Left forelimb (tissue), 1 donor: Measurements from ENCODE around the gene ZNF683.

ENCODE experiments used
- DNase-seq: peaks from one replicate; pipeline ENCODE4 v3.0.0-alpha.2; 2018; ENCODE audit warnings: low spot score

The ZNF683 gene

DNA sequence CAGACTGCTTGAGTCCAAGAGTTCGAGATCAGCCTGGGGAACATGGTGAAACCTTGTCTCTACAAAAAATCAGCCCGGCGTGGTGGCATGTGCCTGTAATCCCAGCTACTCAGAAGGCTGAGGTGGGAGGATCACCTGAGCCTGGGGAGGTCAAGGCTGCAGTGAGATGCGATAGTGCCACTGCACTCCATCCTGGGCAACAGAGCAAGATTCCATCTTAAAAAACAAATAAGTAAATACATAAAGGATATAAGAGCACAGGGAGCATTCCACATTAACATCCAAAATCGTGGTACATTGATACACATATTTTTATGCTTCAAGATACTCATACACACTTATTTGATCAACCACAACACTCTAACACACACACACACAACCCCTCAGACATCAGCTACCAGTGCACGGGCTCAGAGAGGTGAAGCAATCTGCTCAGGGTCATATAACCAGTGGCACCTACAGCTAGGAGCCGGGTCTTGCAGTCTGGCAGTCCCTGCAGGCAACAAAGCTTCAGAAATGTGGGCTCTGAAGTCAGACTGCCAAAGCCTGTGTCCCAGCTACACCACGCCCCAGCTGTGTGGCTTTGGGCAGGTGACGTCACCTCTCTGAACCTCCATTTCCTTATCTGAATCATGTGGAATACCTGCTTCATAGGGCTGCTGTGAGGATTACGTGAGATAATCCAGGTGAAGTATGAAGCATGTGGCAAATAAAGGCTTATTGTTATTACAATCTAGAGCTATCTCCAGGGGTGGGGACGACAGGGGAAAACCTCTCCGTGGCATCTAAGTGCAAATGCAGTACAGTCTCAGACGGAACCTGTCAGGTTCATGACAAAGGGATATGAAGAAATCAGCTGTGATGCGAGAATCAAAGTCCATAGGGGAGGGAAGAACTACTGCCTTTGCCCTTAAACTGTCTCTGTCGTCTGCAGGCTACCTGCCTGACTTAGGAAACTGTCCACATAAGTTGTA lies 13.9 kb downstream of the ZNF683 start:
- DNase-seq, result no peak

DNA sequence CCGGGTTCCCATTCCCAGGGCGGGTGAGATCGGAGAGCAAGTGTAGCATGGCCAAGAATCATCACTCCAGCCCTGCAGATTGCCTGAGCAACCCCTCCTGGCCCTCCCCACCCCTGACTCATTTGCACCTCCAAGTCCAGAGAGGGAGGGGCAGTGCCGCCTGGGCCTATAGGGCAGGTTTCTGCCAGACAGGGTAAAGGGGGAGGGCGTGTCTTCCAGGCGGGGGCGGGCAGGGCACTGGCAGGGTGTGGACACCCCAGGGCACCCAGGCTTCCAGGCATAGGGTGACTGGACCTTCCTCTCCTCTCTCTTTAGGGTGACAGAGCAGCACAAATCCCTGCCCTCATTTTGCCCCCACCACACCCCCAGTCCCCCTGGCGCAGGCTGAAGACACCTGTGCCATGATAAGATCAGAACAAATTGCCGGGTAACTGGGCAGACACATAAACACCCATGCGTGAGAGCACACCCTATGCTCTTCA lies 15.4 kb downstream of the ZNF683 start:
- DNase-seq, result no peak

DNA sequence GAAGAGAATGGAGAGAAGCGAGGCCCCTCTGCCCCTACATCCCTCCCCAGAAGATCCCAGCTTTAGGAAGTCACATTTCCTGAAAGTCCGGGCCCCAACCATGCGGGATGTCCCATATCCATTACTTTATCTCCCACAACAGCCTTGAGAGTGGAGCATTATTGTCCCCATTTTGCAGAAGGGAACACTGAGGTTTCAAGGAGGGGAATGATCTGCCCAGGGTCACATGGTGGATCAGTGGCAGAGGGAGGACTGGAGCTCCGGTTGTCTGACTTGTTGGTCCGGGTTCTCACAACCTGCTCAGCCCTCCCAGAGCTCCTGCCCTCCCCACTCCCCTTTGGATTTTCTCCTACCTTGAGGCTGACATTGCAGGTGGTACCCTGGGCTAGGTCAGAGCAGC lies 16.4 kb downstream of the ZNF683 start:
- no peak for DNase-seq

DNA sequence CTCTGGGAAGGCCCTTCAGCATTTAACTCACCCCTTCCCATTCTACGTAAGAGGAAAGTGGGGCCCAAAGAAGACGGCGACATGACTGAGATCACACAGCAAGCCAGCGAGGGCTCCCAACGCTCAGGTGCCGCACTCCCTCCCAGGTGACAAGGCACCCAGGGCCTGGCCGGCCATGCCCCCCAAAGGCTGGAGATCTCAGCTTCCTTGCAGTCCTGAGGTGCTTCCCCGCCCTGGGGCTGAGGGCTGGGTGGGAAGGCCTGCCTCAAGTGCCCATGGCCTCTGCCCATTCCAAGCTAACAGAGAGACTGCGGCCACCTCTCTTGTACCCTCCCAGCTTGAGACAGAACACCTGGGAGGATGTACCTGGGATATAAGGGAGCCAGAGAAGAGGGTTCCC lies 17.6 kb downstream of the ZNF683 start:
- DNase-seq, result no peak

DNA sequence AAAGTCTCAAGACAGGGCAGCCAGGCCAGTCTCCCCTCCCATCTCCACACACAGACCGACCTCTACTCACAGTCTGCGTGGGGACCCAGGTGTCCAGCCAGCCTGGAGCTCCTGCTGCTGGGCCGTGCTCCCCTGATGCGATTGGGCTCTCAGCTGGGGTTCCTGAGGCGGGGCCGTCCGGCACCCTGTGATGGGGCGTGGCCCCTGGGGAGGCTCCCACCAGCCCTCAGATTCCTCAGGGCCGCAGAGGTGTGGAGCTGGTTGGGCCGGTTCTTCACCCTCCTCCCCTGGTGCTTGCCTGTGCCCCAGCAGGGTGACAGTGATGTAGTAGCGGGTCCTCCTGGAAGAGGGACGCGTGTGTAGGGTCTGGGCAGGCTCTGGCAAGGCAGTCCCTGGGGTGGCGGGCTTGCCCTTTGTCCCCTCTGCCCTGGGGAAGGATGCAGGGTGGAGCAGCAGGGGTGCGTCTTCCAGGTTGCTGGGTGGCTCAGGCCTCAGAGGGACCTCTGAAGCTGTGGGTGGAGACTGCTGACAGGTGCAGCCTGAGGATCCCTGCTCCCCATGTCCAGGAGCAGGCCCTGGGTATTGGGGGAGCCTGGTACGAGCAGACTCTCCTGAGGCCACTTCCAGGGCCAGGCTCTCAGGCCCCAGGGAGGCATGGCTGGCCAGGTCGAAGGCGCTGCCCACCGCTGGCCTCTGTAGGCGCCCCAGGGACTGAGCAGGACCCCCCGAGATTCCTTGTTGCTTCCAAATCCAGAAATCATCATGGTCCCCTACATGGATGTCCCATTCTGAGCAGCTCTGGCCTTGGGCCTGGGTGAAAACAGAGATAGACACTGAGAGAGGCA lies 18.4 kb downstream of the ZNF683 start, which contains the start of gene CRYBG2:
Gene CRYBG2 (minus strand): TSS at position 155 of the 845 bp plus-strand sequence. CDS start 7,473 bp downstream, outside the sequence.
- no peak for DNase-seq

DNA sequence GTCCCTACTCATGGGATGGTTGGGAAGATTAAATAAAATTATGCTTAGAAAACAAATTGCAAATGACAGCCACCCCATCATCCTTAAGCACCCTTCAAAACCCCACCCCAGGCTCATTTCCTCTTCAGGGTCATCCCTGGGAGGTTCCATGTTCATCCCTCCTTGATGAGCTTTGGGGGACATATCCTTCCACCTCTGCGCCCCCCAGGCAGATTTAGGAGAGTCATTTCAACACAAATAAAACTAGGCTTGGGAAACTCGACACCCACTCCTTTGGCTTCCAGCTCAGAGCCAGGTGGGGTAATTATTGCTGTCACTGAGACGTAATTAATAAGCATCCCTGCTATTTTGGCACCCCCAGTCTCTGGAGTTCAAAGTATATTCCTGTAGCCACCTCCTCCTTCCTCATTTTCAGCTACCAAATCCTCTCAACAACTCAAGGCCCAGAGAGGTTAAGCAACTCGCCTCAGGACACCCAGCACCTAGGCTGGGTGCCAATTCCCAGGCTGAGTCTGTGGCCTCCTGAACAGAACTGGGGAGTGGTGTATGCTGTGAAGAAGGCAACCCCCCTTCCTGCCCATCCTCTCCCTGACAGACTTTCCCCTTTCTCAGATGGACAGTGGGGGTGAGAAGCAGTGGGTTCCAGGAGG lies 19.2 kb downstream of the ZNF683 start:
- no peak for DNase-seq

DNA sequence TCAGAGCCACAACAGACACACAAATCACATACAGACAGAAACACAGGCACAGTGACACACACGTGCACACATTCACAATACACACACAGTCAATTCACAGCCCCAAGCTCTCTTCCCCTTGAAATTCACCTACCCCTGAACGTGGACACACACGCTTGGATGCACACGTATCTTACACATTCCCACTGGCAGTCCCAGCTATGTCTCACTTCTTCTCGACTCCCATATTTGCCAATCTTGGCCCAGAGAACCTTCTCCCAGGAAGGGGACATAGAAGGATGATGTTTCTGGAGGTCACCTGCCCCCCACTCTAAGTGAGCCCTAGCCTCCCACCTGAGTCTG lies 20.2 kb downstream of the ZNF683 start:
- no peak for DNase-seq

DNA sequence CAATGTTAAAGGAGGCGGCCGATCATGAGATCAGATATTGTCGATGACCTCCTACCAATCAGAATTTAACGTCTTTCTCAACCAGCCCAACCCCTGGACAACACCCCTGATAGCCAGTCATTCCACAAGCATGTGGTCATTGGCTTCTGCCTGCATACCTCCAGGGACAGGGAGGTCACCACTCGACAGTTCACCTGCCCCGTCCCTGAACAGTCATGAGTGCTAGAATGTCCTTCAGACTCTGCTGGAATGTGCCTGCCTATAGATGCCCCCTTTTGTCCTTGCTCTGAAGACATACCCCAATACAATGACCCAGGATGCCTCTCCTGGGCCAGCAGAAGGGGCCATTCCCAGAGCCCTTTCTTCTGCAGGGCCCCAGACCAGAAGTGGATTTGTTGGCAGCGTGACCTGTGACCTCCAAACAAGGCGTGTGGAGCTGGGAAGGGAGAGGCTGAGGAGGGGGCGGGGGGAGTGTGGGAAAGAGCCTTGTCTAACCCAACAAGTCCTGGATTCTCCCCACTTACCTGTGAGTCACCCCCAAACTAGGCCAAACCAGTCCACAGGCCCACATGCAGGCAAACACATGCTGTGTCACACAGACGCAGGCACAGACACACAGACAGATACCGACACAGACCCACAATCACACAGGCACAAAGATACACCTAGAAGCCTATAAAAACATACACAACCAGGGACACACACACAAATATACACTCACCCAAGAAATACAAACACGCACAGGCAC lies 20.8 kb downstream of the ZNF683 start:
- no peak for DNase-seq

DNA sequence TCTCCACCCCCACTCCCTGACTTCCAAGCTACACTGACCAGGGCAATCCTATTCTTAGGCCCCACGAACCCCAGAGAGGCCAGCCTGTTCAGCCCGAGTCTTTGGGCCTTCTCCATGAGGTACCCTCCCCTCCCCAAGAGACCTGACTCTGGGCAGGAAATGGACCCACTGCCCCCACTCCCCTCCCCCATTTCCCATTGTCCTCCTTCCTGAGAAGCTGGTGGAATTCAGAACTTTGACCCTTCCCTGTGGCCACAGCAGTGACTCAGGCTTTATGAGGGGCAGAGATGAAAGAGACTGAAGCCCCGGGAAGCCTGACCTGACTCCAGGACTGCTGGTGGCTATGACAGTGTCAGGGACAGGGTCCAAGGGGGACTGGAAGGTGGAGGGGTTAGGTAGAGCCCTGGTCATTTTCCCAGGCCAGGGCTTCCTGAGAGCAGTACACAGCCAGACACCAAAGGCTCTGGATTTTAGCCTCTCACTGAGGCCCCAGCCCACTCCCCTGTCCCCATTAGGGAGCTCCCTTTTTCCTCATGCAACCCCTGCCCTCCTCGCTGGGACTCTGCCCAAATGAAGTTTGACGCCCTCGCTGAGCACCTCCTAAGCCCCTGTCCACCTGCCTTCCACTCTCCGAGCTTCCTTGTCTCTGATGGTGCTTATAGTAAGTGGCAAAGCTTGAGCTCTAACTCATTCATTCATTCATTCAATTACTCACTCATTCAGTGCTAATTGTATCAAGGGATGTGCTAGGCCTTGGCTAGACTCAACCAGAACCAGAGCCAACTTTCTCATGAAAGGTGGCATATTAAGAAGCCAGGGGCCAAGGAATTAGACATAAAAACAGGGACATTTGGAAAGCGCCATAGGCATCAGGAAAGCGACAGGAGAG lies 21.6 kb downstream of the ZNF683 start:
- DNase-seq, result no peak

DNA sequence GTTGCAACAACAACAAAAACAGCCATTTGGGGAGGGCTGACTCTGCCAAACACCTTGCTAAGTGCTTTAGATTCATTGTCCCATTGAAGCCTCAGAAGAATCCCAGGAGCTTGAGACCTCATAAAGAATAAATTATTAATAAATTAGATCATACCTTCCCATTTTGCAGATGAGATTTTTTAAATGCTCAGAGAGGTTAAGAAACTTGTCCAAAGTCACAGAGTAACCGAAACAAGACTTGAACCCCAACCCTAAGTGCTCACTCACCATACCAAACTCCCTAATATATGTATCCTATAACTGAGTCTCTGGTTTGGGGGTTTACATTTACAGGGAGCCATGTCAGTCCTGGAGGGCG lies 22.2 kb downstream of the ZNF683 start:
- DNase-seq, result no peak

DNA sequence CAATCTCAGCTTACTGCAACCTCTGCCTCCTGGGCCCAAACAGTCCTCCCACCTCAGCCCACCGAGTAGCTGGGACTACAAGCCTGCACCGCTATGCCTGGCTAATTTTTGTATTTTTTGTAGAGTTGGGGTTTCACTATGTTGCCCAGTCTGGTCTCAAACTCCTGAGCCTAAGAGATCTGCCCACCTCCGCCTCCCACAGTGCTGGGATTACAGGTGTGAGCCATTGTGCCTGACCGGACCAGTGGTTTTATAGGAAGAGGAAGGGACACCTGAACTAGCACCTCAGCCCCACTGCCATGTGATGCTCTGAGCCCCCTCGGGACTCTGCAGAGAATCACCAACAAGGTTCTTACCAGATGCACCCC lies 22.7 kb downstream of the ZNF683 start:
- no peak for DNase-seq

DNA sequence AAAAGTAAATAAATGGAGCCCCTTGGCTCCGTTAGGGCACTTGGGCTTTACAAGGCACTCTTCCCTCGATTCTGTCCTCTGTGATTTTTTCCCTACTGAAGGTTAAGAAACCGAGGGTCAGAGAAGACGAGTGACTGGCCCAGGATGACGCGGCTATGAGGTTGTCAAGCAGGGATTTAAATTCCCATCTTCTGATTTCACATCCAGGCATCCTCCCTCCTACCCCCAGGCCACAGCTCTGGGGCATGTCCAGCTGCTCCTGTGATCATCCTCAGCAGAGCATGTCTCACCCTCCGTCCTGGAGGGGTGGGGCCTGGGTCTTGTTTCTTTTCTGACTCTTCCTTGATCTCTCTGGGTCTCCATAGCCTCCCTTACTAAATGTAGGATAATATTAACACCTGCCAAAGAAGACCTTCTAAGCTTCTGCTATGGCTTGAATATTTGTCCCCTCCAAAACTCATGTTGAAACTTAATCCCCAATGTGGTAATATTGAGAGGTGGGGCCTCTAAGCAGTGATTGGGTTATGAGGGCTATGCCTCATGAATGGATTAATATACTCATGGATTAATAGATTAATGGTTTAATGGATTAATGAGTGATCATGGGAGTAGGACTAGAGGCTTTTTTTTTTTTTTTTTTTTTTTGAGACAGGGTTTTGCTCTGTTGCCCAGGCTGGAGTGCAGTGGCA lies 23.2 kb downstream of the ZNF683 start:
- DNase-seq, result no peak

DNA sequence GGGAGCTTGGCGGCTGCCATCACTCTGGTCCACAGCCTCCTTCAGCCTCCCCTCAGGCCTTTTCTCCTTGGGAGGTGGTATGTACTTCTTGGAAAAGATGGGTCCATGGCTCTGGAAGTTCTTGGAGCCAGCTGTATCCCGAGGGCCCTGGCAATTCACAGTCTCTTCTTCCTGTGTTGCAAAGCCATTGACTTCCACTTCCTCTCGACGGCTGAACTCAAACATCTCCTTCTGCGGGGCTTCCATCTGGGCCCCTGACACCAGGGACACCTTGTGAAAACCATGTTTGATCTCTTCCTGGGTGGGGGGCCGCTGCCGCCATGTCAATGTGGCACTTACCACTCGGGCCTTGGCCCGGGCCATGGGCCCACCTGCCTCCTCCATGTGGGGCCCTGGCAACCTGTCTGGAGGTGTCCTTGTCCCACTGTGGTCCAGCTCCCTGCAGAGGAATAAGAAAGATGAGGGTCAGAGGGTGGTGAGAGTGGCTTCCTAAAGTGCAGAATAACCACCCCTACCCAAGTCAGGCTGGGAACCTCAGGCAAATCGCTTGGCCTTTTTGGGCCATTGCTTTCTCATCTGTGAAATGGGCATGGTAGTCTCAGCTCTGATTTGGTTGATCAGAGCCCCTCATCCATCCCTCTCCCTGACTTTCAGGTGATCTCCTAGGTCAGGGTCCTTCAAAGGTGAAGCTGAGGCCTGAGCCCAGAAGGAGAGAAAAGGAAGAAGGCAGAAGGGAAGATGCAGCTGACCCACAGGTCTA lies 26.1 kb downstream of the ZNF683 start:
- DNase-seq, result no peak

DNA sequence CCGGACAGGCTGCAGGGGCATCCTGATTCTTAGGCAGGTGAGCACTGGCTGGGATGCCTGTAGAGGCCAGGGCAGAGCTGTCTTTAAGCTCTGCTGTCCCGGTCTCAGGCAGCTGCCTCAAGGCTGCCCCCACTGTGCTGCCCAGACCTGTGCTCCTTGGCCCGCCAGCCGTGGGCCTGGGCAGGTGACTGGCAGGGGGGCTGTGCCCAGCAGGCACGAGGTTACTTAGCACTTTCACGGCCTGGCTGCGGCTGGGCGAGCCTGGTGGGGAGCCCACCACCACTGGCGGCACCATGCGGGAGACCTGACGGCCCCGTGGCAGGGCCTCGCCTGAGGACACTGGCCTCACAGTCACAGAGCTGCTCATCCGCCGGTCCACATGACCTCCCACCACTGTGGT lies 26.8 kb downstream of the ZNF683 start:
- DNase-seq, result no peak

DNA sequence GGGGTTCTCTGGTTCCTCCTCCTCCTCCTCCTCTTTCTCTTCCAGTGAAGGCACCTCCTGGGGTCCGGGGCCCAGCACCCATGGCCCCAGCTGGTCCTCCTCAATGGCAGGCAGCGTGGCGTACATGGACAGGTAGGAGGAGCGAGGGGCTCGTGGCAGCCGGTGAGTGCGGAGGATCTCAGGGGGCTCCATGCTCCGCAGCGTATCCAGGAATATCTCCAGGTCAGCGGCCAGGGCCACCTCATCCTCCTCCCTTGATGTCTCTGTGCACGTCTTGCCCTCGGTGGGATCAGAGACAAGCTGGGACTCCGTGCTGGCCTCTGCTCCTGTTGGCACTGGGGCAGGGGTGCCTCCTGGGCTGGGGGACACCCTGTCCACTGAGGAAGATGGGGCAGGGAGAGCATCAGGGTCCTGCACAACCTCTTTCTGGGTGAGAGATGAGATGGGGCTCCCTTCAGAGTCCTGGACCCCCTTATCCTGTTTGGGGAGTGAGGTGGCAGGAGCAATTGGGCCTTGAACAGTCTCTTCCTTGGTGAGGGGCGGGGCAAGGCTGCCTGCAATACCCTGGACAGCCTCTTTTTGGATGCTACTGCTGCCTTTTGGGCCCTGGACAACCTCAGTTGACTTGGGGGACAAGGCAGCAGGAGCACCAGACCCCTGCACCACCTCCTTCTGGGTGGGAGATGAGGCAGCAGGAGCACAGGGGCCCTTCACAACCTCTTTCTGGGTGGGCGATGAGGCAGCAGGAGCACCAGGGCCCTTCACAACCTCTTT lies 28.2 kb downstream of the ZNF683 start:
- no peak for DNase-seq

DNA sequence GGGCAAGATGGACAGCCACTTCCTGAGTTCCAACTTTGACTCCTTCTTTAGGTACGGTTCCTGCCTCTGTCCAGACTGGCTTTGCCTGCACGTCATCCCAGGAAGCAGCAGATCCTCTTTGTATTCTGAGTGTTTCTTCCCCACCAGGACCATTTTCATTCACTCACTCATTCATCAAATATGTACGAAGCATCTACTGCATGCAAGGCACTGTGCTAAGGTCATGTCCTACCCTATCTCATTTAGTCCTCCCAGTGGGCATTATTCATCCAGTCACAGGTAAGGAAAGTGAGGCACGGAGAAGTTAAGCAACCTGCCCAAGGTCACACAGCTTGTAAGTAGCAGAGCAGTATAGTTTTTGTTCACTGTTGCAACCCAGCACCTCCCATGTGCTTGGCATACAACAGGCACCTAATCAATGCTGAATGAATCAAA lies 32.5 kb downstream of the ZNF683 start:
- DNase-seq, result no peak

DNA sequence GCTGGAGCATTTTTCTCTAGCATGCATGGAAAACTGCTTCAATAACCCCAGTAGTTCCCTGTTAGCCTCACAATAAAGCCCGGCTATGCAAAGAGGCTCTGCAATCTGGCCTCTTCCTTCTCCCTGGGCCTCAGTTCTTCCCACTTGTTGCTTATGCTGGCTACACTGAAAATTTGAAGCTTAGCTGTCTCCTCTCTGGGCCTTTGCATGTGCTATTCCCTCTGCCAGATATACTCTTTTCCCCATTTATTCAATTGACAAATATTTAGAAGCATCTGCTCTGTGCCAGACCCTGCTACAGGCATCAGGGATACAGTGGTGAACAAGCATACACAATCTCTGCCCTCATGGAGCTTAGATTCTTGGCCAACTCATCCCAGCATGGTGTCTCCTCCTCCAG lies 33.9 kb downstream of the ZNF683 start:
- DNase-seq, result no peak

DNA sequence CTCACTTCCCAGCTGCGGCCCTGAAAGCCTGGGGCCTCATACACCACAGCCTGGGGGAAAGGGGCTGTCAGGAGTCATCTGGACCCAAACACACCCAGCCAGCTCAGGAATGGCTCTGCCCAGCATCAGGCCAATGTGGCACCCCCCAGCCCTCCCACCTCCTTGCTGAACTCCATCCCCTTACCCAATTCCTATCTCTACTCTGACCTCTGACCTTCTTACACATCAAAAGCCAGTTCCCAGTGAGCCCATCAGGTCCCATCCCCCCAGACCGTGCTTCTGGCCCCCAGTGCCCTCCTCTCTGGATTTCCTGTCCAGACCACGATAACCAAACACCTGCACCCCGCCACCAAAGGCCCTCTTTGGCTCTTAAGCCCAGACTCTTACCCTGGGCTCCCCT lies 34.9 kb downstream of the ZNF683 start:
- DNase-seq, result no peak

DNA sequence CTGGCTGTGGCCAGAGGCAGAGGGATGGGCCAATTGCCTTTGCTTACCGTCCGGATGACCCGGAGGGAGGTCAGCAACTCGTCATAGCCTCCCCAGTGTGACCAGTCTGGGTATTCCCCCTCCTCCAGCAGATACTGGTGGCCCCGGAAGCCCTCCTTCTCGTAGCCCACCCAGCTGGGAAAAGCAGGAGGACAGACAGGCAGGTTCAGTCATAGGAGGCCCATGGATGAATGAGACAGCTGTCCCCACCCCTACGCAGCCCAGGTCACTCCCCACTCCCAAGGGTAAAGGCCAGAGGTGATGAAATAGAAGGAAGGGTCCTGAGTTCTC lies 35.4 kb downstream of the ZNF683 start:
- DNase-seq, result no peak
